RWPE2 (cell line): ENCODE data around the gene EML1.

Experiments
- ATAC-seq: fragments of 200-7000 bp; cut with Tn5 transposase; 3 replicates; pipeline ENCODE4 v1.9.1; 2021; ENCODE audit warnings: low read depth
- DNase-seq: peaks from one replicate; pipeline ENCODE4 v3.0.0-alpha.2; 2020; ENCODE audit warnings: low spot score
- H3K27ac ChIP-seq: fragments of 450-650 bp; 2 replicates; pipeline ENCODE4 v1.5.1; 2017; ENCODE audit warnings: mild to moderate bottlenecking; ENCODE audit not compliant: poor library complexity, severe bottlenecking
- H3K27me3 ChIP-seq: fragments of 250-450 bp; sonication (Bioruptor Pico); 2 replicates; pipeline ENCODE4 v1.5.1; 2021; ENCODE audit warnings: mild to moderate bottlenecking, moderate library complexity; ENCODE audit not compliant: insufficient read depth, poor library complexity, severe bottlenecking
- H3K36me3 ChIP-seq: fragments of 250-450 bp; sonication (Bioruptor Pico); 2 replicates; pipeline ENCODE4 v1.5.1; 2020; ENCODE audit warnings: low read depth, mild to moderate bottlenecking, moderate library complexity
- H3K4me1 ChIP-seq: fragments of 250-450 bp; sonication (Bioruptor Pico); 2 replicates; pipeline ENCODE4 v1.5.1; 2021; ENCODE audit warnings: mild to moderate bottlenecking, moderate library complexity; ENCODE audit not compliant: insufficient read depth, poor library complexity, severe bottlenecking
- H3K4me3 ChIP-seq: fragments of 250-450 bp; sonication (Bioruptor Pico); 2 replicates; pipeline ENCODE4 v1.5.1; 2021; ENCODE audit warnings: mild to moderate bottlenecking, moderate library complexity; ENCODE audit not compliant: severe bottlenecking
- H3K9me3 ChIP-seq: fragments of 250-450 bp; sonication (Bioruptor Pico); 2 replicates; pipeline ENCODE4 v1.5.1; 2021; ENCODE audit warnings: mild to moderate bottlenecking, moderate library complexity; ENCODE audit not compliant: severe bottlenecking
- TF ChIP-seq, protein P1 (sequence below): fragments of 450-650 bp; IDR thresholded peaks from one replicate; pipeline ENCODE4 v1.5.1; 2017; ENCODE audit warnings: mild to moderate bottlenecking, moderate library complexity; ENCODE audit not compliant: poor library complexity, severe bottlenecking

EML1 gene

DNA sequence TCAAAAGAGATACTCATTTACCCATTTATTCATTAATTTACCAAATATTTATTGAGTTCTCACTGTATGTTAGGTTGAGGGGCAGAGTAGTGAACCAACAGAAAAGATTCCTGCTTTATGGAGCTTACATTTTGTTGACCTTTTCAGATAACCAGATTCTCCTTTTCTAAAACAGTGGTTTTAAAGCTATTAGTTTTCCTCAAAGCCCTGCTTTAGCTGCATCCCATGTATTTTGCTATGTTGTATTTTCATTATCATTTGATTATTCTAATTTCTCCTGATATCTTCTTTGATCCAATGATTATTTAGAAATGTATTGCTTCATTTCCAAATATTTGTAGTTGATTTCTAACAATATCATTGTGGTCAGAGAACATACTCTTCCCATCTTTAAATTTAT is 53.6 kb downstream of the EML1 start:
- DNase-seq: no peak
- TF ChIP-seq, protein P1, sequence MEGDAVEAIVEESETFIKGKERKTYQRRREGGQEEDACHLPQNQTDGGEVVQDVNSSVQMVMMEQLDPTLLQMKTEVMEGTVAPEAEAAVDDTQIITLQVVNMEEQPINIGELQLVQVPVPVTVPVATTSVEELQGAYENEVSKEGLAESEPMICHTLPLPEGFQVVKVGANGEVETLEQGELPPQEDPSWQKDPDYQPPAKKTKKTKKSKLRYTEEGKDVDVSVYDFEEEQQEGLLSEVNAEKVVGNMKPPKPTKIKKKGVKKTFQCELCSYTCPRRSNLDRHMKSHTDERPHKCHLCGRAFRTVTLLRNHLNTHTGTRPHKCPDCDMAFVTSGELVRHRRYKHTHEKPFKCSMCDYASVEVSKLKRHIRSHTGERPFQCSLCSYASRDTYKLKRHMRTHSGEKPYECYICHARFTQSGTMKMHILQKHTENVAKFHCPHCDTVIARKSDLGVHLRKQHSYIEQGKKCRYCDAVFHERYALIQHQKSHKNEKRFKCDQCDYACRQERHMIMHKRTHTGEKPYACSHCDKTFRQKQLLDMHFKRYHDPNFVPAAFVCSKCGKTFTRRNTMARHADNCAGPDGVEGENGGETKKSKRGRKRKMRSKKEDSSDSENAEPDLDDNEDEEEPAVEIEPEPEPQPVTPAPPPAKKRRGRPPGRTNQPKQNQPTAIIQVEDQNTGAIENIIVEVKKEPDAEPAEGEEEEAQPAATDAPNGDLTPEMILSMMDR: no peak
- no peak overlapping the region for H3K27ac ChIP-seq
- peaks cover 8% of the 10 kb centered on the region for H3K27me3 ChIP-seq
- H3K4me3 ChIP-seq: no peak overlapping the region
- peaks cover 4% of the 10 kb centered on the region for H3K9me3 ChIP-seq
- ATAC-seq: no peak
- no peaks in the 10 kb centered on the region for H3K4me1 ChIP-seq
- H3K36me3 ChIP-seq: no peaks in the 10 kb centered on the region

DNA sequence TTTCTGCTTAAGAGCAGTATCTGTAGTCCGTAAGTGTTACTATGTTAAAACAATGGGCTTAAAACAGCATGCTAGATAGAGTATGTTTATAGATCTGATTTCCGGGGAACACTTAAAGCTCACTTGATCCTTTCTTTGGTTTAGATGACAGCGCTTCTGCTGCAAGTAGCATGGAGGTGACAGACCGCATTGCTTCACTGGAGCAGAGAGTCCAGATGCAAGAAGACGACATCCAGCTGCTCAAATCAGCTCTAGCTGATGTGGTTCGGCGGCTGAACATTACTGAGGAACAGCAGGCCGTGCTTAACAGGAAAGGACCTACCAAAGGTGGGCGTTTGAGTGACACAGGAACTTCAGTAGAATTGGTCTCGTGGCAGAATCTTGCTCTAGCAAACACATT is 57.5 kb downstream of the EML1 start:
- ATAC-seq (no peak), DNase-seq (no peak)
- H3K27ac ChIP-seq: no peak overlapping the region
- peaks cover 4% of the 10 kb centered on the region for H3K9me3 ChIP-seq
- no peak overlapping the region for H3K4me3 ChIP-seq
- H3K27me3 ChIP-seq: no peaks in the 10 kb centered on the region
- H3K36me3 ChIP-seq: no peaks in the 10 kb centered on the region
- TF ChIP-seq, protein P1: no peak
- H3K4me1 ChIP-seq: no peaks in the 10 kb centered on the region

DNA sequence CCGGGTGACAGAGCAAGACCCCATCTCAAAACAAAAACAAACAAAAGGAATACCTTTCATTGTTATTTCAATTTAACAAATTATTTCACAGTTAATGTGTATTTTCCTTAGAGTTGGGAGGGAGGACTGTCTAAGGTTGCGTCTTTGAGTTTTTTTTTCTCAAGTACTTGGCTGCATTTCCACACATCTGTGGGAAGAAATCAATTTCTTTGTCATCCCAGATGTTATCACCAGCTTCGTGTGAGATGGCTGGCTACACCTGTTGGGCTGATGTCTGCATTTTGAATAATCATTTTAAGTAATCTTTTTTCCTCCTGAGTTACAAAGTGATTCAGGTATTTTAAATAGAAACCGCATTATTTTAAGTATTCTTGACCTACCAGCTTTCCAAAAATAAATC is 59.4 kb downstream of the EML1 start:
- TF ChIP-seq, protein P1: no peak
- no peak for DNase-seq
- H3K4me3 ChIP-seq: no peak overlapping the region
- H3K36me3 ChIP-seq: no peaks in the 10 kb centered on the region
- H3K27ac ChIP-seq: no peak overlapping the region
- H3K27me3 ChIP-seq: no peaks in the 10 kb centered on the region
- no peaks in the 10 kb centered on the region for H3K9me3 ChIP-seq
- no peak for ATAC-seq
- no peaks in the 10 kb centered on the region for H3K4me1 ChIP-seq

DNA sequence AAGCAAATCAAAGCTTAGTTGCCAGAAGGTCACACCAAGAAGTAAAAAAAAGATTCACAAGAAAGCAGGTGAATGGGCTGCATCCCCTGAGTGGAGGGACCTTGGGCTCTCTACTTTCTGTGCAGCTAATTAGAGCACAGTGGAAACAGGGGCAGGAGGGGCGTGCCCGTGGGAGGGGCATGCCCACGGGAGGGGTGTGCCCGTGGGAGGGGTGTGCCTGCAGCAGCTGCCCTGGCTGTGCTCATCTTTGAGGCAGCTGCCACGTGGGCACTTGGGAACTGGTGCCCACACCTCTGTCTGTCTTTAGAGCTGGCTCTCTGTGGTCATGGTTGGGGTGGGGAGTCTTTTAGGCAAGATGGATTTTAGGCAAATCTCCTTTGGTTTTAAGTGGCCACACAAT is 60.0 kb downstream of the EML1 start:
- TF ChIP-seq, protein P1: no peak
- DNase-seq (no peak), ATAC-seq (no peak)
- no peak overlapping the region for H3K27ac ChIP-seq
- H3K9me3 ChIP-seq: no peaks in the 10 kb centered on the region
- no peaks in the 10 kb centered on the region for H3K27me3 ChIP-seq
- no peak overlapping the region for H3K4me3 ChIP-seq
- no peaks in the 10 kb centered on the region for H3K36me3 ChIP-seq
- H3K4me1 ChIP-seq: no peaks in the 10 kb centered on the region

DNA sequence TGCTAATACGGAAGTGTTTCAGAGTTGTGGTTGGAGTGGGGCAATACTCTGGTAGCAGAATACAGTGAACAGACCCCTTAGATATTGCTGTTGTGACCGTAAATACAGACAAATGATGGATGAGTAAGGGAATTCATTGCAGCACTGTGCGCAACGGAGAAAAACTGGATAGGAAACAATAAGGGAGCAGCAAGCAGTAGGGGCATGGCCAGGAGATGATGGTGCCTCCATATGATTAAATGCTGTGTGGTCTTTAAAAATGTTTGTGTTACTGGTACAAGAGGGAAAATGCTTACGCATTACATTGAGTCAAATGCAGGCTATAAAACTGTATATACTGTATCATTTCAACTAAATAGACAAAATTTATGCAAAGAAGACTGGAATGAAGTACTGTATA is 61.6 kb downstream of the EML1 start:
- ATAC-seq: no peak

More for the DNA sequence above, 61.6 kb downstream of the EML1 start:
- Histone ChIP-seq H3K27ac (no peak overlapping the region), H3K4me1 (no peaks in the 10 kb centered on the region), H3K27me3 (no peaks in the 10 kb centered on the region), H3K4me3 (no peak overlapping the region), H3K36me3 (no peaks in the 10 kb centered on the region), H3K9me3 (no peaks in the 10 kb centered on the region)
- TF ChIP-seq, protein P1: no peak
- DNase-seq: no peak
